ENCODE data around the gene CKAP4. TPM values are rescaled to one million over a fixed set of nuclear protein-coding genes. Genes with fewer than 3 reads are reported as not detected.

Gene CKAP4
- total RNA-seq, 1 experiment from 2014 or later: 69.6 TPM

- TF ChIP-seq ERG (CRISPR knock-in tag; IDR thresholded peaks at IDR 0.05) (no peak), MXD4 (CRISPR knock-in tag; IDR thresholded peaks at IDR 0.05; ENCODE audit: borderline replicate concordance) (no peak), ETV6 (CRISPR knock-in tag; IDR thresholded peaks at IDR 0.05) (no peak), FOXK1 (CRISPR knock-in tag; IDR thresholded peaks at IDR 0.05) (no peak), MYBL2 (CRISPR knock-in tag; IDR thresholded peaks at IDR 0.05) (no peak), USF2 (CRISPR knock-in tag; IDR thresholded peaks at IDR 0.05) (no peak), ZMAT4 (CRISPR knock-in tag; IDR thresholded peaks at IDR 0.05) (no peak), ELF4 (CRISPR knock-in tag; IDR thresholded peaks at IDR 0.05; ENCODE audit: low read depth) (no peak)
These were observed 26.2 kb upstream of the CKAP4 start (continued) for GRCh38 chr12:106274012-106274411.

- ATAC-seq: no peak
- Mint-ChIP-seq H3K36me3 (no peaks in the 10 kb centered on the region), H3K4me1 (peaks cover 3% of the 10 kb centered on the region; the same call in 1 of the 2 replicates), H3K9me3 (no peaks in the 10 kb centered on the region), H3K27me3 (ENCODE audit: low read depth) (peaks cover 4% of the 10 kb centered on the region; the same call in 1 of the 2 replicates), H3K4me3 (no peak overlapping the region), H3K27ac (no peak overlapping the region)
- no peak for DNase-seq (ENCODE audit: low spot score)
- ChIA-PET POLR2A (no interaction called here), CTCF (interaction anchor here (2.6 kb wide), 1 partner anchor 9 kb away, joined by 9 read pairs; no protein-coding TSS in a partner anchor)
- TF ChIP-seq SMAD4 (CRISPR knock-in tag; IDR thresholded peaks at IDR 0.05) (no peak), ZNF423 (CRISPR knock-in tag; IDR thresholded peaks at IDR 0.05) (no peak), ZBTB21 (CRISPR knock-in tag; IDR thresholded peaks at IDR 0.05; ENCODE audit: borderline replicate concordance) (no peak), SP1 (CRISPR knock-in tag; conservative IDR thresholded peaks at IDR 0.05) (no peak), CBFB (CRISPR knock-in tag; IDR thresholded peaks at IDR 0.05; ENCODE audit: low read depth) (no peak), PRDM15 (CRISPR knock-in tag; IDR thresholded peaks at IDR 0.05) (no peak), ZNF121 (CRISPR knock-in tag; IDR thresholded peaks at IDR 0.05) (no peak), CDX4 (CRISPR knock-in tag; IDR thresholded peaks at IDR 0.05; ENCODE audit: borderline replicate concordance) (no peak), ZNF671 (CRISPR knock-in tag; IDR thresholded peaks at IDR 0.05) (no peak), E2F1 (CRISPR knock-in tag; IDR thresholded peaks at IDR 0.05) (no peak)
These were observed 25.7 kb upstream of the CKAP4 start for GRCh38 chr12:106273491-106273890.
